HG03159 (cell line): ENCODE results near the gene CDR2.
"Not testable (repeated sequence)": the region's sequence is repeated elsewhere in the genome, so short reads cannot be mapped to it uniquely, and the experiment has no call there.

ENCODE experiments used
- ATAC-seq: cut with Tn5 transposase; IDR thresholded peaks from one replicate; pipeline ENCODE4 v1.9.1; 2021; ENCODE audit warnings: mild to moderate bottlenecking, moderate library complexity; ENCODE audit not compliant: unreplicated experiment

Gene CDR2

DNA sequence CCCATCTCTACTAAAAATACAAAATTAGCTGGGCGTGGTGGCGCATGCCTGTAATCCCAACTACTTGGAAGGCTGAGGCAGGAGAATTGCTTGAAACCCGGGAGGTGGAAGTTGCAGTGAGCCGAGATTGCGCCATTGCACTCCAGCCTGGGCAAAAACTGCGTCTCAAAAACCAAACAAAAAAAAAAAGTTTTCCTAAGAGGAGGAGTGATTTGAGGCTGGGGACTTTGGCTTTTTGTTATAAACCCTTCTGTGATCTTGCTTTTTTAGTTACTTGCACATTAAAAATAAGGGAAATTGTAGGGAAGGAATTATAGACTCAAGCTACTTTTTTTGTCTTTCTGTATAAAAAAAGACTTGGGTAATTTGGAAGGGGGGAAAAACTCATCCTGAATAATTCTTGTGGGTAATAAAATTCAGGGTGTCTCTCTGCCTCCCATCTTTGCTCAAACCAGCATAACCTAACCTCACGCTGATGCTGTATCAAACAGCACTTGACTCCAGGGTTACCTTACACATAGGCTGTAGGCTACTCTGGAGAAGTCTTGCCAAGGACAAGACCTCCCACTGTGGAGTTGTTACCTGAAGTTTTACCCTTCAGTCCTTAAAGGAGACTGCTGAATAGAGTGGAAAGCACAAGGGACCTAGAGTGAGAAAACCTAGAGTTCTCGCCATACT is 1.7 kb upstream of the CDR2 start:
- ATAC-seq = no peak

DNA sequence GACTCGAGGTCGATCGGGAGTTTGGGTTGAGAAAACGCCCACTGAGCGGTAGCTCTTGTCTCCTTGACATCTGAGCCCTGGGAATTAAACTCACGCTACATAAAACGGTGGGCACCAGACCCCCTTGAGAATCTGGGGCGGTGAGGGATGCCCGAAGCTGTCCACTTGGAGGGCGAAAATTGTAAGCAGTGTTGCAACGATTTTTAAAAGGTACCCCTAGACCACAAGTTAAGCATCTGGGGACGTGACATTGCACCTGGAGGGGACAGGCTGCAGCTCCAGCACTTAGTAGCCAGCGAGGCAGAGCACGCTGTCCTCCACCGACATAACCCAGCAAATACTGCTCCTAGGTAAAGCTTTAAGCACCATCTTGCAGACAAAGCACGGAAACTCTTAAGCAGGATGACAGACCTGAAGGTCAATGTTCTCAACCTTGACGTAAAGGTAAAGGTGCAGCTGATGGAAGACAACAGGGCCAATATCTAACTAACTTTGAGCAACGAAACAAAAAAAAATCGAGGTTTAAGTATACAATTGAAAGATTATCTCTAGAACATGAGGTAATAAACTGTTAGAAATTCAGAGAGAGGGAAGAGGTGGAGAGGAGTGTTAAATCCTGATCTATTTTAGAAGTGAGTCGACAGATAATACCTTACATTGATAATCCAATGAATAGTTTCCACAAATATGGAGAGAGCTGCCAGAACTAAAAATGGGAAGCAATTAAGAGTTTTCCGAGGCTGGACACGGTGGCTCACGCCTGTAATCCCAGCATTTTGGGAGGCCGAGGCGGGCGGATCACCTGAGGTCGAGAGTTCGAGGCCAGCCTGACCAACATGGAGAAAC is 921 bp upstream of the CDR2 start:
- no peak for ATAC-seq

DNA sequence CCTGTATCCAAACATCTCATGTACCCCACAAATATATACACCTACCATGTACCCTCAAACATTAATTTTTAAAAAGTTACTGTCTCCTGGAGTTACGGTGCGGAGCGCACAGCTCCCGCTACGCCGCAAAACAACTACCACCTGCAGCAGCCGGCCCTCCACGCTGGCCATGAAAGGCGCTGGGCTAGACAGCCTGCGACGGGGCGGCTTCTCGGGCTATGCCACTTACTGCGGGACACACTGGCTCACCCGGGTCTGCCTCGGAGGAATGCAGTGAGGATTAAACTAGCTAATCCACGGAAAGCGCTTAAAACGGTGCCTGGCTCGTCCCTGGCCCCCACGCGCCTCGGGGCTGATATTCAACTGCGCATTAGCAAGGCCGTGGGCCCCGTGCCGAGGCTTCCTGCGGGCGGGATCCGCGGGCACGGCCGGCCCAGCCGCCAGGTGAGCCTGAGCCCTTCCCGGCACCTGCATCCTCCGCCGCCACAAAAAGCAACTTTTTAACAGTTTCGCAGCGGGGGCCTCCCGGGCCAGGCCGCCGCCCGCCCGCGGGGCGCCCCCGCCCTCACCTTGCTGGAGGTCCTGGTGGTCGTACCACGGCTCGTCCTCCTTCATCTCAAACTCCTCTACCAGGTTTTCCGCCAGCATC is 633 bp downstream of the CDR2 start:
- peak; percentile 20 for ATAC-seq

DNA sequence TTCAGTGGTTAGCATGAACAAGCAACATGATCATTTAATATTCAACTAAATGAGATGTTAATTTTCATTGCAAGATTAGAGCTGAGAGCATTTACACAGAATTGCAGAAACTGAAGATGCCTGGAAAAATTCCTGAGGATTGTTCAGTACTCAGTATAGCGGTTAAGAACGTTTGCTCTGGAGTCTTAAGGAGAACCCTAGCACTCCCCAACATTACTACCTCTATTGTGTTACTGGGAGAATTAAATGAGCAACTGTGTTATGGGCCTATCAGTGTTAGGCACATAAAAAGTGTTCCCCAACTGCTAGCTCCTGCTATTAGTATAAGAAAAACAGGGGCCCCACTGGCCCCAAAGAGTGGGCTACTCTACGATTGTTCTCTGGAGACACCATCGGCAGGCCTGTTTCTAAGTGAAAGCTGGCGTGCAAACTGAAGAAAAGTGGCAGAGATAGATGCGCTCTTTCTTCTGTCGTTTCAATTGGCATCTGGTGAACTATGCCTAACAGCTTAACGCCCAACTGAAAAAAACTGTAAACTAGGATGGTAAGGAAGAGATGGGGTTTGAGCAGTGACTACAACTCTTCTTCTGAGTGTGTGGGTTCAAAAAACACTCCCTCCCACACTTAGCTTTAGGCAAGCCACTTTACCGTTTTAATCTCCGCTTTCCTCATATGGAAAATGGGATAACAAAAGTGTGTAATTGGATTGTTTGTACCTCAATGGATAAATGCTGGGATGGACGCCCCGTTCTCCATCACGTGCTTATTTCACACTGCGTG is 1.3 kb downstream of the CDR2 start:
- no peak for ATAC-seq

DNA sequence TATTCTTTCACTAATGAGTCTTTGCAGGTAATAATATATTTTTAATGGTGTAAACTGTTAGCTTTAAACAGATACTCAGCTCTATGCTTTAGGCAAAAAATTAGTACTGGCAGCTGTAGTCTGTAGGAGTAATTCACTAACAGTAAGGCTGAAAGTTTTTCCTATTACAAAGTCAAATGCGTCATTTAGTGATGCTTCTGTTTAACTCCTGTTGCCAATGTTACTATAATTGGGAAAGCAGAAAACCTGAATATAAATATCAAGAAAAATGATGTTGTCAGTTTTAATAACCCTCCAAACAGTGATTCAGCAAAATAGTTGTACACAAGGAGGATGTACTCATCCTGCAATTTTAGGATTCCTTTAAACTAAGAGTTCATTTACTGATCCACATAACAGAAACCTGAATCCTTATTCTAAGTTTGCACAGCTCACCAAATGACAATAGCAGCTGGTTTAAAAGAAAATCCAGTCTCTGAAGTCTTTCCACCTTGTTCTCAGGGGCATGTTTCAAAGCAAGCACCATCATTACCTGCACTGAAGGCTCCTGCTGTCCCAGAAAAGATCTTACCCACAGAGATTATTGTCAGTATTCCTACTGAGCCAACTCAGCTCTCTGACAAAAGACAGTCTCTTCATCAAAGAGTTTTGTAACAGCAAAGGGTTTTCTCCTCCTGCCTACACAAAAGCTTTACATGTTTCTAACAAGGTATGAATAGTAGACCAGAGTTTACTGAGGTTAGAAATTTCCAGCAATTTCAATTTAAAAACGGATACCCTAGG is 4.2 kb downstream of the CDR2 start:
- ATAC-seq = no peak

DNA sequence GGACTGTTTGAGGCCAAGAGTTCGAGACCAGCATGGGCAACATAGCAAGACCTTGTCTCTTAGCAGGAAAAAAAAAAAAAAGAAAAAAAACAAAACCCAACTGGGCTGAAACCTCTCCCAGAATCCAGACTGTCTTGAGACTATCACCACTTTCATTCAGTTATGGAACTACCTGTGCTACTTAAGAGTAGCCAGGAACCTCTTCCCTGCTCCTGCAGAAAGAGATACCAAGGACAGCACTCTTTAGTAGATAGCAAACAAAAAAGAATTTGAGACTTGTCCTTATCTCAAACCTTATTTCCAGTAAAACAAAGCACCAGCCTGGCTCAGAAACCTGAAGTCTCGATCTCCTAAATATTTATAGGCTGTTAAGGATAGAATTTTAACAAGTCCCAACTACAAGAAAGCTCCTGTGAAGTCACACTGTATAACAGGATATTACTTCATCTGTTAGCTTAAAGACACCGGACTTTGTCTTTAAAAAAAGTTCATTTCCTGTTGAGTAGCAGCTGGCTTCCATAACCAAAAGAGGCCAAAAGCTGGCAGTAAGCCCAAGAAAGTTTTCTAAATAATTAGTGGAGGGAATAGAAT is 5.1 kb downstream of the CDR2 start:
- no peak for ATAC-seq

DNA sequence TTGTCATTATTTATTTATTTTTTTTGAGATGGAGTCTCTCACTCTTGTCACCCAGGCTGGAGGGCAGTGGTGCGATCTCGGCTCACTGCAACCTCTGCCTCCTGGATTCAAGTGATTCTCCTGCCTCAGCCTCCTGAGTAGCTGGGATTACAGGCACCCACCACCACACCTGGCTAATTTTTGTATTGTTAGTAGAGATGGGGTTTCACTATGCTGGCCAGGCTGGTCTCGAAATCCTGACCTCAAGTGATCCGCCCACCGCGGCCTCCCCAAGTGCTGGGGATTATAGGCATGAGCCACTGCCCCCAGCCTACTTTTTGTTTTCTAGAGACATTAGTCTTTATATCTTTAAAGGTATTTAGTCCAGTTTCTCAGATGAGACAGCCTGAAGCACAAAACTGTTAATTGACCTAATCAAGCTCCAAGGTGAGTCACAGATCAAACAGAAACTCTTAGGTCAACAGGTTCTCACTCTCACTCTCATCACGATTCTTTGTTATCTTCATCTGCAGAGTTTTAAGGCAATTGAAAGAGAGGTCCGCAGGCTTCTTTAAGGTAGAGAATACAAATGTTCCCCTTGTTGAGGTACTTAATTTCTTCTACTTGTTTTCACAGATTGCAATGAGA is 6.1 kb downstream of the CDR2 start:
- ATAC-seq = not testable (repeated sequence)

DNA sequence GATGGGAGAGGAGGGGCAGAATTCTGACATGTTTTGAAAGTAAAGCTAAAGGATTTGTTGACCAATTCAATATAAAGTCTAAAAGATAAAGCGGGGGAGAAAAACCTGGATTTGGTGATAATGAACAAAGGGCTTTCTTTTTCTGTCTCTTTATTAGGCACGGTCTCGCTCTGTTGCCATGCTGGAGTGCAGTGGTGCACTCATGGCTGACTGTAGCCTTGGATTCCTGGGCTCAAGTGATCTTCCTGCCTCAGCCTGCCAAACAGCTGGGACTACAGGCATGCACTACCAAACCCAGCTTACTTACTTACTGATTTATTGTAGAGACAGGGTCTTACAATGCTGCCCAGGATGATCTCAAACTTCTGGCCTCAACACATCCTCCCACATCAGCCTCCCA is 7.5 kb downstream of the CDR2 start:
- no peak for ATAC-seq

DNA sequence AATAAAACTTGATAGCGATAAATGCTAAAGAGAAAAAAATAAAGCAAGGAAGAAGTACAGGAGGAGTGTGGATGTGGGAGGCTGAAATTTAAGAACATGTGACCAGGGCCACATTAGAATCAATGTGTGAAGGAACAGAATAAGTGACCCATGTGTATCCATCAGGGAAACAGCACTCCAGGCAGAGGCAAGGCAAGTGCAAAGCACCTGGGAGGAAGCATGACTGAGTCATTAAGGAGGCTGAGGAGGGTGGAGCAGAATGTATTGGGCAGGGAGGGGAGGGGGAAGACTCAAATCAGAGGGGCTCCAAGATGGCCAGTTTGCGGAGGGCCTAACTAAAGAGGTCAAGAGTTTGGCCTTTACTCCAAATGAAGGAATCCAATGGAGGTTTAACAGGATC is 8.0 kb downstream of the CDR2 start:
- ATAC-seq = no peak

DNA sequence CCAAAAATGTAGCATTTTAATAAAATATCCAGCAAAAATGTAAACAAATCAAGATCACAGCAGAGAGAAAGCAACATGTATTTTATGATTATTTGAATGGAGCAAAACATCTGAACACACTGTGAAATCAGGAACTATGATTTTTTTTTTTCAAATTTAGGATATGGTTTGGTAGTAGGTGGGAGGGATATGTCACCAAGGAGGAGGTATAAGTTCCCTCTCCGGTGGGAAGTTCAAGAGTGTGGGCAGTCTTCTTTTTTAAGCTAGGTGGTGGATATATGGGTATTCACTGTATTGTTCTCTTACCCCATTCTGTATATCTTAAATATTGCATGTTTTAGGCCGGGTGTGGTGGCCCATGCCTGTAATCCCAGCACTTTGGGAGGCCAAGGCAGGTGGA is 10.2 kb downstream of the CDR2 start:
- no peak for ATAC-seq

DNA sequence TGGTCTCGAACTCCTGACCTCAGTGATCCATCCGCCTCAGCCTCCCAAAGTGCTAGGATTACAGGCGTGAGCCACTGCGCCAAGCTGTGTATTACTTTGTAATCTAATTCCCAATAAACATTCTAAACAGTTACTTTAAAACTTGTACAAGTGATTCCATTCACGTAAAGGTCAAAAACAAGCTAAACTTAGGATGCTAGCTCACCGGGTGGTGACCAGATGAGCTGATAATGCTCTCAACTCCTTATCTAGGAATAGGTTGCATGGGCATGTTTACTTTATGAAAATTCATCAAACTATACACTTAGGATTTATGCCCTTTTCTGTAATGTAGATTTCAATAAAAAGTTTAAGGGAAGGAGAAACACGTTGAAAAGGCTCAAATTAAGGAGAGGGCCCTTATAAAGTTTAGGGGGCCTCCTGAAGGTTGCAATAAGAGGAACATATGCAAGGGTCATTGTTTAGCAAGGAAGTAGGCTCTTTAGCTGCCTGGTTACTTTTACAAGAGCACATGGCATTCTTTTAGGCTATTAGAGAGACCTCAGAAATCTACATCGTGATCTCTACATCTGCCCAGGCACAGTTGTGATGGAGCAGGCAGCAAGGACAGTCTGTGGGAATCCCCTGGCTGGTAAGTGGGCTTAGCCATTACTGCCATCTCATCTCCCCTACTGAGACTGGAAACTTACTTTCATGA is 13.3 kb downstream of the CDR2 start:
- no peak for ATAC-seq

DNA sequence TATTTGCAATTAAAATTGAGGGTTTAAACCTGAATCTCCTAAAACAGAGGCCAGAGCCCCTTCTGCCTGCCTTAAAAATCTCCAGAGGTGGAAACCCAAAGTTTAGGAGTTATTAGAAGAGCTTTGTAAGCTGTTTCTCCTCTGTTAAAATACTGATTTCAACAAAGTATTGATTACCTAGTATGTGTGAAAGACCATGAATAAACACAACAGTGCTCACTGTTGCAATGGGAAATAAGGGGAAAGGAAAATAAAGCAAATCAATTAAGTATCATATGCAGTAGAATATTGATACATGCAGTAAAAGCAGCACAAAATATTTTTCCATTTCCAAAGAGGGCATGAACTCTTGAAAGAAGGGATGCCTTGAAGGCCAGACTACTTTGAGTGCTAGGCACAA is 14.7 kb downstream of the CDR2 start:
- no peak for ATAC-seq

DNA sequence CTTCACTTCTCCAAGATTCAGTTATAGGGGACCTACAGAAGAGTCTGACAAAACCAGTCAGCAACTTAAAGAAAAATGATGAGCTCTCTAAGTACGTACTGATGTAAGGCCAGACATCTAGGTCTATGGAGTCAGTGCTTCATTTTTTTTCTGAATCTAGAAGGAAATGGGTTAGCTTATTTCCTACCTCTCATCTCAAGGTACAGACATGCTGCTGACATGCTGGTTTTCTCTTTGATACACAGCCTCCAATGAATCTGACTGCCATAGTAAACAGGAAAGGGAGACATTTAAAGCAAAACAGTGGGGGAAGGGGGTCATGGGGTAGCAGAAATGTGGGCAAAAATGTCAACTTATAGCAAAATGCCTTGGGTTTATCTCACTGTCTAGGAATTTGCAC is 16.4 kb downstream of the CDR2 start:
- ATAC-seq = no peak

DNA sequence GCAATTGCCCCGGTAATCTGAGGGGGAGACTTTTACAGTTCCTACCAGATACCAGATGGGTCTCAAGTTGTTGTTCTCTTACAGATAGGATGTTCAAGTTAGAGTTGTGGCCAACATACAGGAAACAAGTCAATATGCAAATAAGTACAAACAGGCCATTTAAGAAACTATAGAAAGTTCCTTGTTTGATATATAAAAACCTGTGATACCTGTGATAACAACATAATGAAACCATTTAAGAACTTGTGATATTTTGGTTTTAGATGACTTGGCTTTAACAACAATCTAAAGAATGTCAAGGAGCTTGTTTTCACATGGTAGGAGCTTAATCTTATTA is 16.8 kb downstream of the CDR2 start:
- peak; percentile 56 for ATAC-seq

DNA sequence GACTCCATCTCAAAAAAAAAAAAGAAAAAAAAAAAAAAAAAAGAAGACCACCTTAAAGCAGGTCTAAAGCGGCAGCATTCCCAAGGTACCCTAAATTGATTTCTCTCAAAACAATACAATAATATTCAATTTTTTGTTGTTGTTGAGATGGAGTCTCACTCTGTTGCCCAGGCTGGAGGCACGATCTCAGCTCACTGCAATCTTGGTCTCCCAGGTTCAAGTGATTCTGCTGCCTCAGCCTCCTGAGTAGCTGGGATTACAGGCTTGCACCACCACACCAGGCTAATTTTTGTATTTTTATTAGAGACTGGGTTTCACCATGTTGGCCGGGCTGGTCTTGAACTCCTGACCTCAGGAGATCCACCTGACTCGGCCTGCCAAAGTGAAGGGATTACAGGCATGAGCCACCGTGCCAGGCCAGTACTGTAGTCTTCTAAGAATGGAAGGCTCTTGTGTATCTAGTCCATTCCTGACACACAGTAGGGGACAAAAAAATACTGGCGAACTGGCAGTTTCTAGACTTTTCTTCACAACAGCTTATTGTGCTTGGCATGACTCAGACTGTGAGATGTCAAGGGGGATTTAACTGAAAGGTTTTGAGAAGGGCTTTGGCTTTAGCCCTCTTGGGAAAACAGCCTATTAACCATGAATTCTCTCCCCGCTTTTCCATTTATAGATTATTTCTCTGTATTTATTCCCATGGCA is 17.3 kb downstream of the CDR2 start:
- ATAC-seq = peak; percentile 36

DNA sequence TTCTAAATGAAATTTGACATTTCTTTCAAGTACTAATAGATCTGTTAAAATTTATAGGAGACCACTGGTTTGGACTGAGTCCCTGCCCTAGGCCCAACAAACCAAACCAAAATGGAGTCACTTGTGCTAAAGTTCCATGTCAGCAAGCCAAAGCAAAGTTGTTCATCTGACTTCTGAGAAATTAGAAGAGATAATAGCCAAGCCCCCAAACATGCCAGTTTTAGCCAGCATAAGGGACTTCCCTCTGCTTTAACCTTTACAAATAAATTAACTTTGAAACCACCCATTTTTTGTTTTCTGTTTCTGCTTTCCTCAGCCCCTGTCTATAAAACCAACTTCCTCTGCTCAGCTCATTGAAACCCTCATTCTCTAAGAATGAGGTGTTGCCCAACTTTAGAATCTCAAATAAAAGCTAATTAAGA is 18.9 kb downstream of the CDR2 start:
- ATAC-seq = no peak

DNA sequence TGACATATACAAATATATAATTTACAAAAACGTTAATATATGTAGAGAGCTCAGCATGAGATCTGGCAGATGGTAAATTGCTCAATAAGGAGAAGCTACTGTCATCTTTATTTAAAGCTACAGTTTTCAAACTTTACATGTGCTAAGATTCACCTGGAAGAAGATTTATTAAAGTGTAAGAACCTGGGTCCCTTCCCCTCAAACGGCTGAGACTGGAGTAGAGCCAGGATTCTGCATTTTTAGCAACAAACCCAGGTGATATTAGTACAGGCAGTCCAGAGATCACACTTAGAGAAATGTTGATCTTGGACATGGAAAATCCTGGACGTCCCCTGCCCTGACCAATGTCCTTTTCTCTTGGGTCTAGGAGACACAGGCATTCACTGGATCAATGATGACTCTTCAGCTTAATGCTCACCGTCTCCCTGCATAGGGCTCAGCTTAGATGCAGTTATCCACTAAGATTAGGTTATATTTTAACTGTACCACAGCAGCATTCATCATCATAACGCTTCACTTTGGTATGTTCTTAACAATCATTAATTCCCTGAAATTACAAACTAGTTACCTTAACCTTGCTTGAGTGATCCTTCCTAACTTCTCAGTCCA is 20.4 kb downstream of the CDR2 start:
- ATAC-seq = no peak
